NCI-H1694 (cell line): Measurements from ENCODE around the gene ENAM.
"Not testable (repeated sequence)": the region's sequence is repeated elsewhere in the genome, so short reads cannot be mapped to it uniquely, and the experiment has no call there.

Experiments
- DNase-seq: peaks from one replicate; lab custom pipeline; 2025; lab: John Stamatoyannopoulos, UW

The ENAM gene

DNA sequence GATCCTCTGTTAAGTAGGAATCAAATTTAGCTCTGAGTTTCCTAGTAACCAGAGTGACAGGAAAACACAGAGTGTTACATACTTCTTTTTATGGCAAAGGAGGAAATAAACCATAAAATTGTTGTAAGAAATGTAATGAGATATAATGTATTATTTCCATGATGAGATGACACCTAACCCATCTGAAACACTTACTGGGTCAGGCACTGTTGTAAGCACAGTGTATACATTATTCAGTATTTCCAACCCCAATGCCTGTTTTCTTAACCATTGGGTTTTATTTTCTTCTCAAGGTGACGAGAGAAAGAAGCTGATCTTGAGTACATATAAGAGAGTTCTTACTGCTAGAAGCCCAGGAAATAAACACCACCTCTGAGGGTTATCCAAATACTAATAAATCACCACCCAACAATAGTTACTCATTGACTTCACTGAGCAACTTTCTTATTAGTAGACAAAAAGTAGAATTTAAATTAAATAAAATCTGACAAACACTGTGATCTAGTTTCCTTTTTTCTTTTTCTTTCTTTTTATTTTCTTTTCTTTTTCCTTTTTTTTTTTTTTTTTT lies 4.2 kb upstream of the ENAM start:
- DNase-seq, result no peak

DNA sequence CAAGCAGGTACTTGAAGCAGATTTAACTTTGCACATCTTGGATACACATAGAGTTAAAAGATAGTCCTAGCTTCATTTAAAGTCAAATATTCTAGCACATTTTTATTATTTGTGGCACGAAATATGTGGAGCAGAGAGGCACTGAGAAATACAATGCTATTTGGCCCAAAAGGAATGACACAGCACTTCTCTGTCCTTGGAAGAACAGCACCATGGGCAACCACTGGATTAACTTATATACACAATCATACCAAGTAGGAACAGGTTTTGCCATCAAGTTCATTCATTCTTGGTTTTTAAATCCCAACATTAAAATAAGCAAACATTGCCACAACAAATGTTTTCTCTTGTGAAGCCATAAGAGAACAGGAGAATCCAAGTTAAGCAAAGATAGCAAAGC lies 924 bp upstream of the ENAM start:
- no peak for DNase-seq

DNA sequence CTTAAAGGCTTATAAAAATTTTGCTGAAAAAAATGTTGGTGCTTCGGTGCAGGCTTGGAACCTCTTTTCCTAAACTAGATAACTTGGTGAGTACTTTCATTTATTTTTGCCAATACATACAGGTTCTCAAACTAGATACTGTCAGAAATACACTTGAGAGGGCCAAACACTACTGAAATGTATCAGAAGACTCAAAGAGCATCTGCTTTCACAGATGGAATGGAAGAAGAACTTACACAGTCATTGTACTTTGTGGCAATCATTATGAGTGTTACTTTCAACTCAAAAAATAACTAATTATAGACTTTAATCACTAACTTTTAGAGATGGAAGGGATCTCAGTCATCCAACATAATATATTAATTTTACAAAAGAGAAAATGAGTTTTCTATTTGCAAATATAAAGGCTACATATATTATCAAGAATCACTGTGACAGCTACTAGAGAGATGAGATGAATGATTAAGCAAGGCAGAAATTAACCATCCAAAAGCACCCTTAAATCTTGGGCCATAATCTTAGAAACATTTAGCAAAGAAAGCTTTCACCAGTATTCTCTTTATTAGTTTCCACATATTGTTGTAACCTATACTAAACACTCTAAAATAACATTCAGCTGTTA lies 1.0 kb downstream of the ENAM start:
- DNase-seq, result no peak

DNA sequence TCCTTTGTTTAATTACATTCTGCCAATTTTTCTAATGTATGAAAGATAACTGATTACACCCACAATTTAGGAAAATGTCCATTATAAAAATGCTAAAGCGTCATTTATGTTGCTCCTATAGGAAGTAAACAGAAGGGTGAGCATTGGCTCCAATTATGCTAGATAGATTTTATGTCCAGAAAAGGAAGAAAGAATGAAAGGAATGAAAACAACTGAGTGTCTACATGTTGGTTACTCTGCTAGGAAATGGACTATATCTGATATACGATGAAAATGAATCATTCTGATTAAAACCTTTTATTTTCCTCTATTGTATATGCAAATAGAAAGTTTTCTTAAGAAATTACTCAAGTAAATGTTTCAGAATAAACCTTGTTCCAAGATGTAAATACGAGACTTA lies 1.6 kb downstream of the ENAM start:
- DNase-seq, result no peak

DNA sequence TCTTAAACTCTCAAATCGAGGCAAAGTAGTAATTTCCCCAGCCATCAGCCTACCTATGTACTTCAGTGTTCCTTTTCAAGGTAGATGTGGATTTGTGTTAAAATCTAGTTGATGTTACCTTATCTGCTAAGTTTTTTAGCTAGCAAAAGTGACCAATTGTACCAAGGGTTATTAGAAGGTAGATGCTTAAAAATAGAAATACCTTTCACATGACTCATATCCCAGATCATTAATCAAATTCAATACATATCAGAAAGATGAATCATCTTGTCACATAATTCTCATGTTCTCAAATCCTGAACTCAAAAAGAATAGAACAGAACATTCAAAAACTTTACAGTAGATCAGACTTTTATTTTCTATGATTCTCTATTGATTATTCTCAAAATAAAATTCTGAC lies 3.5 kb downstream of the ENAM start:
- DNase-seq, result no peak

GRCh38 chr4:70634482-70634881 lies 5.9 kb downstream of the ENAM start:
- no peak for DNase-seq

DNA sequence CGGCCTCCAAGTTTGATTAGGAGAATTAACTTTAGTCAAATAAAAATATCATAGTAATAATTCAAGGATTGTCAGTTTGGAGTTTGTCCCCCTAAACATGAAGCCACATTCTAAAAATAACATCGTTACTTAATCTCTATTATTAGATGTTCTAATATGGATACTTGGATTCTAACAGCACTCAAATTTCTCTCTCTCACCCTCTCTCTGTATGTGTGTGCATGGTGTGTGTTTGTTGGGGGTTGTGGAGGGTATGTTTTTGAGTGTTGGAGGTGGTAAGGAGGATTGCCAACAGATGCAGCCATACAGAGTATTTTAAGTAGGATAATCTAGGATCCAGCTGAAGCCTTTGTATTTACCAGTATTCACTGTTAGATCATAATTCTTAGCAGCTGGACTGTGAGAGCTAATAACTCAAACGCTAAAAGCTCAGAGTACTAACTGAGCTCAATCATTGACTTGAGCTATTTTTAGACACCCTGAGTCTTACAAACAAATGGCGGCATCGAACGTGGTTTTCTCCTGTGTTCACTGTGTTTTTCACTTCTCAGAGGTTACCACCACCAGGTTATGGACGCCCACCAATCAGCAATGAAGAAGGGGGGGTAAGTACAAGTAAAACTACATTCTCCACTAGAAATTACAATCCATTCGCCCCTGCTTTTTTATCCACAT lies 8.8 kb downstream of the ENAM start:
- no peak for DNase-seq

DNA sequence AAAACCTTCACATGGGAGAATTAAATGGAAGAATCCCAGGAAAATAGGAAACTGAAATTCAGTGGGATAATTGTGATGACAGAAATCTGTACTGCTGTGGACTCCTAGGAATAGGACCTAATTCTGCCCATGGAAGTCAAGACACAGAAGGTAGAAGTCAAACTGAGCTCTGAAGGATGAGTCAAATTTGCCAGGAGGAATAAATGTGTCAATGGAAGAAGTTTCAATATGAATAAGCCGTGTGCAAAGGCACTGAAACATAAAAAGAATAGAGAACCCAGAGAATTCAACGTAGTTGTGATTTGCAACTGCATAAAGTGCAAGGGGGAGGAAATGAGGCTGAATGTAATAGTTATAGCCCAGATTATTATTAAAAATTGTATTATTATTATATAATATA lies 11.6 kb downstream of the ENAM start:
- no peak for DNase-seq

- DNase-seq, result not testable (repeated sequence)
These were observed 22.2 kb downstream of the ENAM start for GRCh38 chr4:70650741-70651140.

DNA sequence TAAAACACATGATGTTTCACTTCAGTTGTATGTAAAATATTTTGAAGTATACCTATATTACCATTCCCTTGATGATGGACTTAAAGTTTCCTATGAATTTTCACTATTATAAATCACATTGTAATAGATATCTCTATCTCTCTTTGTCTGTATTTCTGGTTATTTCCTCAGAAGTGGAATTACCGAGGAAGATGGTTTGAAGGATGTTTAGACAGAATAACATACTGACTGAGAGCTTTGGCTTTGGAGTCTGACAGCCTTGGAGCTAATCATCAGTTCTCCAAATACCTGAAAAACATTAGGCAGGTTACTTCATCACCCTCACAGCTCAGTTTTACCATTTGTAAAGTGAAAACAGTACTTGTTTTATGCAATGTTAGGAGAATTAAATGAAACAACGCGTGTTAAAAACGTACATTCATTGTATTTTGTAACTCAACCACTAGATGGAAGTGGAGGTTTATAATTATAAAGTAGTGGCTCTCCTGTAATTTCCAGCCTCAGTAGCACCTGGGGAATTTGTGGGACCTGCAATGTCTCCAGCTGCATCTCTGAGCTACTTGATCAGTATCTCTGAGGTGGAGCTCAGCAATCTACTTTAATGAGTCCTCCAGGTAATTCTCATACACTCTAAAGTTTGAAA lies 23.4 kb downstream of the ENAM start:
- DNase-seq, result peak; percentile 19

DNA sequence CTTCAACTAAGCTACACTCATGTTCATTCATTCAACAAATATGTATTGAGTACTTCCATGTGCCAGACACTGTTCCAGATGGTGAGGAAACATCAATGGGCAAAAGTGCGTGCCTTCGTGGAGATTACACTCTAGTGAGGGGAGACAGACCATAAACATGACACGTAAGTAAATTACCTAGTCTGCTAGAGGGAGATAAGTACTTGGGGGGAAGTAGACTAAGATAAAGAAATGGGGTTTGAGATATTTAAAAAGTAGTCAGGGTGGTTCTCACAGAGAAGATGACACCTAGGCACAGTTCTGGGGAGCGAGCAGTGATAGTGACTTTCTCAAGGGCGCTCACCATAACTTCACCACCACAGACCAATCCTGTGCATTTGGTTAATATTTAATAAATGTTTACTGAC lies 26.1 kb downstream of the ENAM start:
- no peak for DNase-seq

DNA sequence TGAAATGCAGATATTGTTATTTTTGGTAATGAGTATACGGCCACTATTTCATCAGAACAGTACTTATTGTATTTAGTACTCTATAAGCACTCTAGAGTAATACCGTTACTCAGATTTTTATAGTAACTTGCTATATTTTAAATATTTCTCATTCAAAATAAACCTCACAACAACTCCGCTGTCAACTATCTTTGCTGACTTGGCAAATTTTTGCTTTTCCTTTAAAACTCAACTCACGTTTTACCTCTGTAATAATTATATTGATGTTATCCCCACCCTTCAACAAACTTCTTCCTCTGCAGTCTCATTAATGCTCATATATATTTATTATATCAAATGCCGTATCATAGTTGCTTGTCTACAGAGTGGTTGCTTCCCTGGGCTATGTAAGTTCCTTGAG lies 28.8 kb downstream of the ENAM start:
- no peak for DNase-seq

DNA sequence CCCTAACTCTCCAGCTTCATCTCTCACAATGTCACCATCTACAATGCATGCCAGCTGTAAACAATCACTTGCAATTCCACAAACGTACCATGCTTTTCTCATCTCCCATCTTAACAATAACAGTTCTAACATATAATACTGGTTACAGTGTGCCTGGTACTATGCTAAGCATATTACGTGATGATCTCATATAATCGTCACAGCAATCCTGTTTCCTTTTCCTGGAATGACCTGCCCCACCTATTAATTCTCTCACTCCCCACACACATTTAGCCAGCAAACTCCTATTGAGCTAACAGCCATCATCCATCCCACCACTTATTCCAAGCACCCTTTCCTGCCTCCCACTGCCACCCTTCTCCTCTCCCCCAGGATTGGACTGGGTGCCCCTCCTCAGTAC lies 29.9 kb downstream of the ENAM start:
- no peak for DNase-seq

GRCh38 chr4:70660106-70660505 lies 31.6 kb downstream of the ENAM start:
- DNase-seq, result no peak

DNA sequence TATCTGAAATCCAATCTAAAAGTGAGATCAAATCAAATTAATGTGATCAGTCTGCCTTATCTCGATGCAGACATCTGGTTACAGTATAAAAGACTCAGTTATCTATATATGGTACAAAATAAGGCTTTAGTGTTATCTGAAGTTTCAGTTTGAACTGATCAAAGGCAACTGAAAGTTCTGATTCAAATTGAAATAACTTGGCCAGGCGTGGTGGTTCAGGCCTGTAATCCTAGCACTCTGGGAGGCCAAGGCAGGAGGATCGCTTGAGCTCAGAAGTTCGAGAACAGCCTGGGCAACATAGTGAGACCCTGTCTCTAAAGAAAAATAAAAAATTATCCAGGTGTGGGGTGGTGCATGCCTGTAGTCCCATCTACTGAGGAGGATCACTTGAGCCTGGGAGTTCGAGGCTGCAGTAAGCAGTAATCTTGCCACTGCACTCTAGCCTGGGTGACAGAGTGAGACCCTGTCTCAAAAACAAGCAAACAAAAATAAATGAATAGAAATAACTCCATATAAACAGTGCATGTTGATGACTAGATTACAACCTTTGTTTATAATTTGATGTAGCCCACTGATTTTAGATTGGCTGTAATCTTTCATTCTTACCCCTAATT lies 32.9 kb downstream of the ENAM start:
- DNase-seq, result not testable (repeated sequence)

- no peak for DNase-seq
These were observed 37.8 kb downstream of the ENAM start, which contains the start of gene JCHAIN for GRCh38 chr4:70666369-70666768. TSS of gene JCHAIN (minus strand) at chr4:70666508. CDS start at chr4:70666490, 18 bp downstream.

DNA sequence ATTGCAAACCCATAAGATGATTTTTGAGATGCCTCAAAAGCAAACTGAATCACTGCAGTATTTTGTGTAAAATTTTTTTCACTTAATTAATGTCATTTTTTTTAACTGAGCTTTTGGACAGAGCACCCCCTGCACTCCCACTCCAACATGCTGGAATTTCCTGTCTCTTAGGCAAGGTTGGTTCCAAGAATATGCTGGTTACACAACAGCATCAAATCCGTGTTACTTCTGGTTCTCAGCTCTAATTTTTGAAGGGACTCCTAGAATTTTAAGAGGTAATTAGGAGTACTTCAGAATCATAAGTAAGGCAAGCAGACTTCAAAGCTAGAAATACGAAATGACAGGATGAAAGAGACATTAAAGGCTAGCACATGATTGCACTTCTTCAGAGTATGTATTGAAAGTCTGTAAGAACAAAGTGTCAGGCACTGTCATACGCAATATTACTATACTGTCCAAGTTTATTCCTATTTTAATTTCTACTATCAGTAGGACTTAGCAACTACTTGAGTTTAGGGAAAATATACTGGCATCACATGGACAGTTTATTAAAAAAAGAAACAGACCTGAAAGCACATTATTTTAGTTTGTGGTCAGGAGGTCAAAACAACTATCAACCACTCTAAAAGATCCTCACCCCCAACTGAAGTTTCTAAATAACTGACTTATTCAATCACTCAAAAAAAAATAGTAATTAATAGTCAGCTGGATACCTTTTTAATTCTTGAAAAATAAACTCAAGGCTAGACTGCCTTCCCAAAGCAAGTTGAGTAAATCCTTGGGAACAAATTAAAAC lies 39.4 kb downstream of the ENAM start:
- DNase-seq, result no peak

- no peak for DNase-seq
These were observed 41.9 kb downstream of the ENAM start for GRCh38 chr4:70670332-70671014.

DNA sequence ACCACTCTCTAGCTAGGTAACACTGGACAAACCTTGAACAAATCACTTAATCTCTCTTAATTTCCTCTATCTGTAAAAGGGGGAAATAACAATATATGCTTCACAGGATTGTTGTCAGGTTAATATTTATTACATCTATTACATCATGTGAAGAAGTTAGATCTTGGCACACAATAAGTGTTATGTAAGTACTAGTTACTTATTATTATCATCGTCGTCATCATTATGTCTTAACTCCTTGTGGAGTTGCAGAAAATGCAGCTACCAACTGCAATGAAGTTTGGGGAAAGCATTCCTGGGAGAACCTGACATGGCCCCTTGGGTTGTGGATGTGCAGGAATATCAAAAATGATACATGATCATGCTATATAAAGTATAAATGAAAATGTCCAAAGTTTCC lies 42.5 kb downstream of the ENAM start:
- DNase-seq, result no peak

DNA sequence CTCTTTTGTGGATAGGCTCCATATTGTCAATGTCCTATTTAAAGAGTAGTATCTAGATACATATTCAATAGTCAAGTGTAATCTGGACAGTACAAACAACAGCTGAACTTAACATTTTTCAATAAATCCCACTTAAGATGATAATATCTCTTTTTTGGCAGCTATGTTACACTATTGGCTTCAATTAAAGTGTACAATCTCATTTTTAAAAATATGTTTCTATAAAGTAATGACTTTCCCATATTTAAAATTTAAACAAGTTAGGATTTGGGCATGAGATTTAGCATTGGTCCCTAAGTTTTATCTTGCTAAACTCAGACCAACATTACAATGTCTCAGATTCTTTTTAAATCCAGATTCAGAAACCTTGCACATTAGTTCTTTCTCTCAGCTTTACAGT lies 45.6 kb downstream of the ENAM start:
- DNase-seq, result no peak

- DNase-seq, result no peak
These were observed 46.2 kb downstream of the ENAM start for GRCh38 chr4:70674731-70675130.
